ENCODE measurements around the gene SET.

The SET gene

GRCh38 chr9:128727640-128728248 lies 38.7 kb downstream of the SET start:
- DNase-seq (ENCODE audit: low read depth): no peak
- no peak for TF ChIP-seq CTCF (IDR thresholded peaks at IDR 0.05; ENCODE audit: low read length, missing control alignments)
- H3K4me3 ChIP-seq (replicated peaks; ENCODE audit: low read depth, low read length): no peak overlapping the region

GRCh38 chr9:128728298-128728697 lies 39.3 kb downstream of the SET start:
- no peak overlapping the region for H3K4me3 ChIP-seq (replicated peaks; ENCODE audit: low read depth, low read length)
- no peak for DNase-seq (ENCODE audit: low read depth)
- TF ChIP-seq CTCF (IDR thresholded peaks at IDR 0.05; ENCODE audit: low read length, missing control alignments): no peak

GRCh38 chr9:128729302-128729701 lies 40.3 kb downstream of the SET start:
- TF ChIP-seq CTCF (IDR thresholded peaks at IDR 0.05; ENCODE audit: low read length, missing control alignments): no peak
- no peak overlapping the region for H3K4me3 ChIP-seq (replicated peaks; ENCODE audit: low read depth, low read length)
- no peak for DNase-seq (ENCODE audit: low read depth)

GRCh38 chr9:128729766-128730517 lies 40.9 kb downstream of the SET start:
- TF ChIP-seq CTCF (IDR thresholded peaks at IDR 0.05; ENCODE audit: low read length, missing control alignments): no peak
- no peak for DNase-seq (ENCODE audit: low read depth)
- no peak overlapping the region for H3K4me3 ChIP-seq (replicated peaks; ENCODE audit: low read depth, low read length)

GRCh38 chr9:128731093-128731492 lies 42.1 kb downstream of the SET start:
- TF ChIP-seq CTCF (IDR thresholded peaks at IDR 0.05; ENCODE audit: low read length, missing control alignments): no peak
- no peak overlapping the region for H3K4me3 ChIP-seq (replicated peaks; ENCODE audit: low read depth, low read length)
- no peak for DNase-seq (ENCODE audit: low read depth)

- H3K4me3 ChIP-seq (replicated peaks; ENCODE audit: low read depth, low read length): no peak overlapping the region
- no peak for TF ChIP-seq CTCF (IDR thresholded peaks at IDR 0.05; ENCODE audit: low read length, missing control alignments)
- DNase-seq (ENCODE audit: low read depth): no peak
Observed at GRCh38 chr9:128731691-128732090, 42.7 kb downstream of the SET start.

- H3K4me3 ChIP-seq (replicated peaks; ENCODE audit: low read depth, low read length): no peak overlapping the region
- TF ChIP-seq CTCF (IDR thresholded peaks at IDR 0.05; ENCODE audit: low read length, missing control alignments): no peak
- no peak for DNase-seq (ENCODE audit: low read depth)
Observed at GRCh38 chr9:128732576-128732975, 43.6 kb downstream of the SET start.

All from fibroblast of pulmonary artery (primary cell).